Right renal cortex interstitium (tissue), 3 donors: ENCODE data around the gene RNF114. TPM values are rescaled to one million over a fixed set of nuclear protein-coding genes. Genes with fewer than 3 reads are reported as not detected.
"Not testable (repeated sequence)": the region's sequence is repeated elsewhere in the genome, so short reads cannot be mapped to it uniquely, and the experiment has no call there.

Experiments used
- DNase-seq, 3 donors: peaks; one replicate each; pipeline ENCODE4 v3.0.0-alpha.2; 2013; ENCODE audit warnings: low read depth in 3 of 3, low spot score in 2 of 3
- polyA plus RNA-seq, 3 donors: library from polyadenylated mRNA; unstranded; fragments of 120-200 nt; gene quantifications; one replicate each; pipeline ENCODE4 v1.2.1, GENCODE V29; 2013; ENCODE audit not compliant: insufficient read length in 3 of 3

Gene RNF114
- polyA plus RNA-seq, 3 donors: 64.1 to 67.4 (median 67.2) TPM

DNA sequence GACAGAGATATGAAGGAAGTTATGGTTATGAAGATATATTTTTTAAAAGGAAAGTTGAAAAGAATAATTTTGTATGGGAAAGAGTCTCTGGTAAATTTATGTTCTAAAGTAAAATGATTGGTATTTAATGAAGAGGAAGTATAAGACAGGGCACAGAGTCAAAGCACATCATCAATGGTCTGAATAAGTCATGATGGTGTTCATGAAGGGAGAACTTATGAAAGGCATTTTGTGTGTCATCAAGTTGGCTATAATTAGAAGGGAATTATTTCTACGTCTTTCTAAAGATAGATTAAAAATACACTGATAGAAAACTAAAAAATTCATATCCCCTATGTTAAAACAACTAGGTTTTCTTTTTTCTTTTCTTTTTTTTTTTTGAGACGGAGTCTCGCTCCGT is 25.2 kb downstream of the RNF114 start:
- DNase-seq: no peak

DNA sequence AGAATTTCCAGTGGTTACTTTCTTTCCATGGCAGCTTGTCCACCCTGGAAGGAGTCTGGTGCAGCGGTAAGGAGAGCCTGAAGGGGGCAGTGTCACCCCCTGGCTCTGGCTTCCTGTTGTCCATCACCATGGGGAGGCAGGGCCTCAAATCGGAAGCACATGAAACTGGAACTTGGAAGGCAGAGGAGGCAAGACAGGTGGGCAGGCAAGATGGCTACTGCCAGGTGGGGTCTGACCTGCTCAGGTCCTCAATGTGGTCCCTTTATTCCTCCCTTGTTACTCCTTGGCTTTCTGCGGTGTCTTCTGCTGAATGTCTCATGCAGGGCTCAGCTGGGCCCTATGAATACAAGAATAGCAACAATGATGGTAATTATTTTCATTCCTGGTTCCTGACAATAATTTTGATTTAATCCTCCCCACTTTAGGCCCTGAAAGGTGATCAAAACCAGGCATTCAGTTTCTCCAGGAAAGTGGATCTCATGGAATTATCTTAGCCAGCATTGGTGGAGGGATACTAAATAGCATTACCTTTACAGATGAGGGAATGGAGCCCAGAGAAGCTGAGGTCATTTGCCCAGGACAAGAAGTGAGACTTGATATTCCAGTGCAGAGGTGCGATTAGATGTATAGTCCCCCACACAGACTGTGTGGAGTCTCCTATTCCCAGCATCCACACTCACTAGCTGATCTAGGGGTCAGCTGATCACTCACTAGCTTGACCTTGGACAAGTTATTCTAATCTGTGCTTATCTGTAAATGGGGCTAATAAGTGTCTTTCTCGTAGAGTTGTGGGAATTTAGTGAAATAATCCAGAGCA is 29.0 kb downstream of the RNF114 start:
- no peak for DNase-seq

- DNase-seq: no peak
Observed at GRCh38 chr20:49965781-49966305, 29.6 kb downstream of the RNF114 start.

DNA sequence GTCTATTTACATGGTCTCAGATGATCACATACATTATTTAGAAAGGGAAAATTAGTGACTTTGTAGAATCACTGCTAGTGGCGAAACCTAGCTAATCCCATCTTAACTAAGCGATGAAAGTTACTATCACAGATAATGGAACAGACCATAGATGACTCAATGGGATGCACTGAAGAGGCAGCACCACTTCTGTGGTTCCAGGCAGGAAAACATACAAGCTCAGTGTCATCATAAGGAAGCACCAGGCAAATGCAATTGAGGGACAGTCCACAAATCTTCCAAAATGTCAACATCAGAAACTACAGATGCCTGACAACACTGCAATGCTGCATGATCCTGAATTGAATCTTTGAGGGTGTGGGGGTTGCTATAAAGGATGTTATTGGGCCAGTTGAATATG is 30.7 kb downstream of the RNF114 start:
- DNase-seq: no peak

DNA sequence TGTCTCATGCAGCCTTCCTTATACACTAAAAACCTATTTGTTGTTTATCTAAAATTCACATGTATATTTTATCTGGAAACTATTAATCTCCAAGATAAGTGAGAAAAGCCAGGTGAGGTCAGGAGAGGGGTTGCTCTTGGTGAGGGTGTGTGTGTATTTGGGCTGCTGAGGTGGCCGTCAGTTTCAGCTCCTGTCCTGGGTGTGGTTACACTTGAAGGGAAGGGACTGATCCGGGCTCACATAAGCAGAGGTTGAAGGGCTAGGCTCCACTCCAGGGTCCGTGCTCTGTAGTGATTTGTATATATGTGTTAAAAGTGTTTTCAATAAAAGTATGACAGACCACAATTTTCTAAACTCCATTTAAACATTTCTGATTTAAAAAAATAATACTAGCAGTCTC is 33.0 kb downstream of the RNF114 start:
- DNase-seq: no peak

DNA sequence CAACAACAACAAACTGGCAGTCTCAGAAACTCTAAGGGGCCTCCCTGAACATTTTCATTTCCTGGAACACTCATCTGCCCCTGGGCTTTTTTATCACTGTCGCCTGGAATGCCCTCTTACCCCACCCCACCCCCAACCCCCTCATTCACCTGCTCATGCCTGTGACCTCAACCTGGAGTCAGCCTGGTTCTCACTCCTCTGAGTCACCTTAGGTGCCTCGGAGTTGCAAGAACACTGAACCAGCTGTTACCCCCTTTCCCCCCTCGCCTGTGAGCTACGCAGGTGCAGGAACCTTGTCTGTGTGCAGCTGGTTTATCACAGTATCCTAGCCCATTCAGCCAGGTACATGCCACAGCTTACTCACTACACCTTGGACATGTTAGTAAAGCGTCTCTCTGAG is 33.7 kb downstream of the RNF114 start:
- no peak for DNase-seq

DNA sequence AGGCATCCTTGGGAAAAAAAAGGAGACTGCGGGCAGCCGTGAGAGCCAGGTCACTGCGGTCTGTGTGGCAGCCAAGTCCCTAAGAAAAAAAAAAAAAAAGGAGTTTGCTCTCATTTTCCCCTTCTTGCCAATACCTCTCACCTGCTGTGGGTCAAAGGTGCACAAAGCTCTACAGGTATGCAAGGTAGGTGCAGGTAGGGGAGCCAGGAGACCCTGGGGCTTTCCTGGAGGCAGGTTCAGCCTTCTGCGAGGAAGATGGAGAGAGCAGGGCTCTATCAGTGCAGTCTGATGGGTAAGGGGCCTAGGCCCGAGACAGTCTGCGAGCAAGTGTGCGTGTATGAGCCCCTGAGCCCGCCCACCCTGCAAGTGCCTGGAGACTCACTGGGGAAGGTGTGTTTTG is 34.3 kb downstream of the RNF114 start:
- no peak for DNase-seq

DNA sequence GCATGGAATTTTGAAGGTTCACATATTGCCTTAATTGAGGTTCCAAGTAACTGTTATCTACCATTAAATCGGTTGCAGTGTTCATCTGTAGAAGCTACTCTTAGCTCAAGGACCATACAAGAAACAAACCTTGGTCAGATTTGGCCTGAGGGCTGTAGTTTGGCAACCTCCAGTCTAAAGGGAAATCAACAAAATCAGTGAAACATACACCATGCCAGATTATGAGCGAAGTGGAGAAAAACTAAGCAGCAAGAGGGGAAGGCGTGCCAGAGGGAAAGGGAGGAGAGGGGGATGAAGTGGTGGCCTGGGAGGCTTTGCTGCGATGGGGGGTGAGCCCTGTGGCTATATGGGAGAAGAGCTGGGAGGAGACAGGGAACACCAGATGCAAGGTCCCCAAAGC is 37.8 kb downstream of the RNF114 start:
- no peak for DNase-seq

DNA sequence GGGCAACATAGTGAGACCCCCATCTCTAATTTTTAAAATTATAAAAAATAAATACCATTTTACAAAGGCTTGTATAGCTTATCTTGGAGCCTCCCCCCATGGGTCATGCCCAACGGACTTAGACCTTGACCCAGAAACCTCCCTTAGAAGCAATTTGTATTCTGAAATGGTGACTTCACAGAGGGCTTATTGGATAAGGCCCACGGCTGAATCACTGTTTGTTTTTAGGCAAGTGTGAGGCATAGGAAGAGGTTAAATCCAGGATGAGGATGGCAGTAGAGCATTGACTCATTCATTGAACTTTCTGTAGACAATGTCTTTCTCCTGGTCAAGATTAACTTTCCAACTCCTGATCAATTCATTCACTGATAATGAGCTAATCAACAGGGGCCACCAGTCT is 40.3 kb downstream of the RNF114 start:
- no peak for DNase-seq

DNA sequence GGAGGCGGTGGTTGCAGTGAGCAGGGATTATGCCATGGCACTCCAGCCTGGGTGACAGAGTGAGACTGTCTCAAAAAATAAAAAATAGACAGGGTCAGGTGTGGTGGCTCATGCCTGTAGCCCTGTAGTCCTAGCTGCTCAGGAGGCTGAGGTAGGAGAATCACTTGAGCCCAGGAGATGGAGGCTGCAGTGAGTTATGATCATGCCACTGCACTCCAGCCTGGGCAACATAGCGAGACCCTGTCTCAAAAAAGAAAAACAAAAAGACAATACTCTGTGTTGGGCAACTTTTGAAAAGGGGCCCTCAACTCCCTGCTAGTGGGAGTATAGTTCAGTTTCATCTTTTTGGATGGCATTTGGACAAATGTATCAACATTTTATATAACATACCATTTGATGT is 41.5 kb downstream of the RNF114 start:
- DNase-seq: not testable (repeated sequence)

DNA sequence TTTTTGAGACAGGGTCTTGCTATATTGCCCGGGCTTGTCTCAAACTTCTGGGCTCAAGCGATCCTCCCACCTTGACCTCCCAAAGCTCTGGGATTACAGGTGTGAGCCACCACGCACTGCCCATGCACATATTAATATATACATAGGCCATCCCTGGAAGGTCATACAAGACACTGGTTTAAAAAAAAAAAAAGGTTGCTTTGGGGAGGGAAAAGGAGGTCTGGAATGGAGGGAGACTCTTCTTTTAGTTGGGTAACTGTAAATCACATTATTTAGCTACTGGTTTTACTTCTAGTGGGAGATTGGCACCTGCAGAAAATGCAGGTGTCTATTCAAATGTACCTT is 42.5 kb downstream of the RNF114 start:
- no peak for DNase-seq

DNA sequence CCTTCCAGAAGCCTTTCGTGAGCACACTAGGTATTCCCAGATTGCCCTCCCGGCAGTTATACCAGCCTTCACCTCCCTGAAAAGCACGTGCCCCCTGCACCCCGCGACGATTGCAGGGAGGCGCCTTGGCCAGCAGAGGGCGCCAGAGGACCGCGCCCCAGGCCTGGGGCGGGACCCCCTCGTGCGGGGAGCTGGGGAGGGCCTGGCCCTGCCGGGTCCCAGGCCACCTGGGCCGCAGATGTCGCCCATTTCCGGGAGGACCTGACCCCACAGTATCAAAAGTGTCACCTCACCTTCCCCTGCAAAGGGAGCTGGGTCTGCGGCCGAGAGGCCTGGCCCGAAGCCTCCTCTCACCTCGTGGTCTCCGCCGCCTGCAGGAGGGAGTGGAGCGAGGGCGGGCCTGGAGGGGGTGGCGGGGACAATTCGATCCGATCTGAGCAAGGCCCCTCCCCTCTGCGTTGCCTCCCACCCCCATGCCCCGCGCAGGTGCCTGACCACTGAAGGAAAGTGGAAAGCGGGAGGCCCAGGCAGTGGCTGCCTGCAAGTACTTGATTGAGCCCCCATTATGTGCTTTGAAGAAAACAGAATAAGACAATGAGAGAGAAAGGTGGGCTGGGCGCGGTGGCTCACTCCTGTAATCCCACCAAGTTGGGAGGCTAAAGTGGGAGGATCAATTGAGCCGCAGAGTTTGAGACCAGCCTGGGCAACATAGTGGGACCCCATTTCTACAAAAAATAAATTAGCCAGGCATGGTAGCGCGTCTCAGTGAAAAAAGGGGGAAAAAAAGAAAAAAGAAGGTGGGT is 43.0 kb downstream of the RNF114 start:
- DNase-seq: no peak

- no peak for DNase-seq
Observed at GRCh38 chr20:49980140-49981008, 44.2 kb downstream of the RNF114 start.

DNA sequence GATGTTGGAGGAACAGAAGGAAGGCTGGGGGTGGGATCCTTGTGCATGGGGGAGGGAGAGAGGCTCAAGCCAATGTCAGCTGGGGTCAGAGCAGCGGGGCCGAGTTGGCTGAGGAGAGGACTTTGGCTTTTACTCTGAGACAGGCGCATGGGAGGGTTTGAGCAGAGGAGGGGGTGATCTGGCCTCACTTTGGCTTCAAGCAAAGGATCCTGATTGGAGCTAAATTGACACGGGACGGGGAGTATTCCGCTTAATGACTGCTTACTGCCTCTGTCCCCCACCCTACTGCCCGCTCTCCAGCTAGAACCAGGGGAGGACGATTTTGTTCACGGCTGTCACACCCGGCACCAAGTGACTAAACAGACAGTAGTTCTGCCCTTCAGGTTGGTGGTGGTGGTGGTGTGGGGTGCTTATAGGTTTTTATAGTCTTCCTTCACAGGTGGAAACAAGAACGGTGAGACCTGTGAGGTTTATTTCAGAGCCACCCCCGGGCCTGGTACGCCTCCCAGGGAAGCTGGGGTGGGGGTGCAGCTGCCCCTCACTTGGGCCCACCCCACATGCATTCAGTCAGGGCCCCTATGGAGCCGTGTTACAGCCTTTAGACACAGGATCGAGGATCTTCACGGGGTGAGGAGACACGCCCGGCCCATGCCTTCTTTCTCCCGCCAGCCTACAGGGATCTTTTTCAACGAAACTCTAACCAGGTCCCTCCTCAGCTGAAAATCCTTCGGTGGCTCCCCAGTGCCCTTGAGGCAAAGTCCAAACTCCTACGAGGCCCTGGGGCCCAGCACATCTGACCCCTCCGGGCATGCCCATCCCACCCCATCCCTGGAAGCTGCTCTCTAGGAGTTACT is 45.2 kb downstream of the RNF114 start:
- DNase-seq: no peak

DNA sequence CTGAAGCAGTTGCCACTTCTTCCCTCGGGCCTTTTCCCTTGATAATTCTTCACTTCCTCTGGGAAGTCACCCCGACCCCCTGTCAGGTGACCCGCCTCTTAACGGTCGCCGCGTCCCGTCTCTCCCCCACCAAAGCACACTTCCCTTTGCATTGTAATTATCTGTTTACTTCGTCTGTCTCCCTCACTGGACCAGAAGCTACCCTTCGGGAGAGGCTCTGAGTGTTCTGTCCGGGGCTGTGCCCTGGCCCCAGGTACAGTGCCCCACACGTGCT is 45.8 kb downstream of the RNF114 start:
- no peak for DNase-seq

DNA sequence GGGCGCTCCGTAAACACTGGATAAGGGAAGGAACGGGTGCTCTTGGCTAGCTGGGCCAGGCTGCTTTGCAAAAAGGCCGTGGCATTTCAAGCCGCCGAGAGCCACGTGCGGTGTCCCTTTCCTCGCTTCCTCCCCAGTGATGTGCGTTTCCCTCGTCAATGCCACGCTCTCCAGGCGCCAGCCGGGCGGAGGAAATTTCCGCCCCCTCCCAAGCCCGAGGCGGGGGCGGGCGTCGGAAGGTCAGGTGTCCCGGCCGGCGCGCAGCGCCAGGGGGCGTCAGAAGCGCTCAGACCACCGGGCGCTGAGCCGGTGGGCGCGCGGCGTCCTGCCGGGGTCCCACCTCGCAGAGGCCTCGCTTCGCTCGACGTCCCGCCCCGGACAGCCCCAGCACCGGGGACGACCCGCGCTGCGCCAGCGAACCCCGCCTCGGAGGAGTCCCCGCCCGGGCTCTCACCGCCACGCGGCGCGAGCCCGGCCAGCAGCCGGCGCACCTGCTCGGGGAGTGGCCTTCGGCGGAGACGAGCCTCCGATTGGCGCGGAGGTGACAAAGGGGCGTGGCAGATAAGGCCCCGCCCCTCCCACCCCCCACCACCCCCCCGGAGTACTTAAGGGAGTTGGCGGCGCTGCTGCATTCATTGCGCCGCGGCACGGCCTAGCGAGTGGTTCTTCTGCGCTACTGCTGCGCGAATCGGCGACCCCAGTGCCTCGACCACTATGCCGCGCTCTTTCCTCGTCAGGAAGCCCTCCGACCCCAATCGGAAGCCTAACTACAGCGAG is 46.3 kb downstream of the RNF114 start, which contains the start of gene SNAI1:
Gene SNAI1 (plus strand): TSS at position 635 of the 777 bp plus-strand sequence. CDS start 80 bp downstream, at position 715.
- peak in 1 of 3 donors; percentile 57 for DNase-seq

DNA sequence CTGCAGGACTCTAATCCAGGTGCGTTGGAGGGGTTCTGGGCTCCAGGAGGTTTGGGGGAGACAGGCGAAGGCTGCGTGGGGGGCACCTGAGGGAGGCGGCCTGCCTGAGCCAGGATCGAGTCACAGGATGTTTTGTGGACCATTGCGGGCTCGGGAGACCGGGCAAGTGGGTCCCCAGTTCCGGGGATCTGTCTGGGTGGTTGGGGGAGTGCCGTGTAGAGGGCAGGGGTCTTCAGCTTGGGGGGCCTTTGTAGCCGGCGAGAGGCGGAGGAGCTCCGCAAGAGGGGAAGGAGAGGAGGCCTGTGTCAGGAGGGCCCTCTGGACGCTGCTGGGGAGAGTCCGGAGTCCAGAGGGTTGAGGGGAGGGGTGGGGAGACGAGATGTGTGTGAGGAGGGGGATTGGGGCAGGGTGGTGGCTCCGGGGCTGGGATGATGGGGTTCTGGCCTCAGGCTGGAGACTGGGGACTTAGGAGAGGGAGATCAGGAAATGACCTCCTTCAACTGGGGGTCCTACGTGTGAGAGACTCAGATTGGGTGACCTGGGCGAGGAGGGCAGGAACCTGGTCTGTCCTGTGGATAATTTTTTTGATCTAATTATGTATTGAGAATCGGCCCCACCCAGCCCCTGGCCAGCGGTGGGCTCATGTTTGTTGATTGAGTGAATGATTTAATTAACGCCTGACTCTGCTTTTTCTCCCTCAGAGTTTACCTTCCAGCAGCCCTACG is 47.1 kb downstream of the RNF114 start:
- DNase-seq: no peak

DNA sequence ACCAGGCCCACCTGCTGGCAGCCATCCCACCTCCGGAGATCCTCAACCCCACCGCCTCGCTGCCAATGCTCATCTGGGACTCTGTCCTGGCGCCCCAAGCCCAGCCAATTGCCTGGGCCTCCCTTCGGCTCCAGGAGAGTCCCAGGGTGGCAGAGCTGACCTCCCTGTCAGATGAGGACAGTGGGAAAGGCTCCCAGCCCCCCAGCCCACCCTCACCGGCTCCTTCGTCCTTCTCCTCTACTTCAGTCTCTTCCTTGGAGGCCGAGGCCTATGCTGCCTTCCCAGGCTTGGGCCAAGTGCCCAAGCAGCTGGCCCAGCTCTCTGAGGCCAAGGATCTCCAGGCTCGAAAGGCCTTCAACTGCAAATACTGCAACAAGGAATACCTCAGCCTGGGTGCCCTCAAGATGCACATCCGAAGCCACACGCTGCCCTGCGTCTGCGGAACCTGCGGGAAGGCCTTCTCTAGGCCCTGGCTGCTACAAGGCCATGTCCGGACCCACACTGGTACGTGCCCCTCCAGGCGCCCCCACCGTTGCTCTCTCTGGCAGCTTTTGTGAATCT is 47.7 kb downstream of the RNF114 start:
- DNase-seq: no peak
